Measurements from ENCODE around the gene ZNF280D.
"Not testable (repeated sequence)": the region's sequence is repeated elsewhere in the genome, so short reads cannot be mapped to it uniquely, and the experiment has no call there.

GRCh38 chr15:56779449-56779848 lies 46.1 kb upstream of the ZNF280D start:
- TF ChIP-seq ZNF8 (CRISPR knock-in tag; IDR thresholded peaks at IDR 0.05); PATZ1 (CRISPR knock-in tag; IDR thresholded peaks at IDR 0.05; ENCODE audit: borderline replicate concordance); ZFP3 (CRISPR knock-in tag; IDR thresholded peaks at IDR 0.05); POU6F1 (CRISPR knock-in tag; IDR thresholded peaks at IDR 0.05; ENCODE audit: borderline replicate concordance, low read depth); TCF4 (CRISPR knock-in tag; IDR thresholded peaks at IDR 0.05; ENCODE audit: borderline replicate concordance); CSRNP3 (CRISPR knock-in tag; IDR thresholded peaks at IDR 0.05): not testable (repeated sequence)
